Ishikawa (cell line): ENCODE measurements around the gene PLXNA2.

Experiments used
- CEBPB ChIP-seq: IDR thresholded peaks from 2 replicates; pipeline ENCODE4 v1.6.1; 2012
- CREB1 ChIP-seq: IDR thresholded peaks from 2 replicates; pipeline ENCODE4 v1.6.1; 2012; ENCODE audit warnings: low read depth
- EGR1 ChIP-seq: IDR thresholded peaks from 2 replicates; pipeline ENCODE4 v1.6.1; 2012
- EP300 ChIP-seq: IDR thresholded peaks from 2 replicates; pipeline ENCODE4 v1.6.1; 2012; ENCODE audit warnings: borderline replicate concordance
- FOXM1 ChIP-seq: IDR thresholded peaks from 2 replicates; pipeline ENCODE4 v1.6.1; 2012; ENCODE audit warnings: low read depth, borderline replicate concordance
- NFIC ChIP-seq: IDR thresholded peaks from 2 replicates; pipeline ENCODE4 v1.6.1; 2012
- RAD21 ChIP-seq: IDR thresholded peaks from 2 replicates; pipeline ENCODE4 v1.6.1; 2012; ENCODE audit warnings: low read depth
- REST ChIP-seq: IDR thresholded peaks from 2 replicates; pipeline ENCODE4 v1.6.1; 2012; ENCODE audit warnings: low read depth, mild to moderate bottlenecking
- TAF1 ChIP-seq: IDR thresholded peaks from 2 replicates; pipeline ENCODE4 v1.6.1; 2012; ENCODE audit warnings: low read depth, mild to moderate bottlenecking
- TCF12 ChIP-seq: IDR thresholded peaks from 2 replicates; pipeline ENCODE4 v1.6.1; 2012; ENCODE audit warnings: low read depth
- TEAD4 ChIP-seq: IDR thresholded peaks from 2 replicates; pipeline ENCODE4 v1.6.1; 2012
- YY1 ChIP-seq: IDR thresholded peaks from 2 replicates; pipeline ENCODE4 v1.6.1; 2012; ENCODE audit warnings: low read depth
- ZBTB7A ChIP-seq: IDR thresholded peaks from 2 replicates; pipeline ENCODE4 v1.6.1; 2012; ENCODE audit warnings: low read depth
- TF ChIP-seq, protein P1 (sequence below): IDR thresholded peaks from 2 replicates; pipeline ENCODE4 v1.6.1; 2012
- TF ChIP-seq, protein P2 (sequence below): IDR thresholded peaks from 2 replicates; pipeline ENCODE4 v1.6.1; 2012

PLXNA2 gene

GRCh38 chr1:208288495-208288894 is 44.3 kb upstream of the PLXNA2 start:
- no peak for TF ChIP-seq FOXM1
- no peak for TF ChIP-seq EGR1
- TF ChIP-seq, protein P1, sequence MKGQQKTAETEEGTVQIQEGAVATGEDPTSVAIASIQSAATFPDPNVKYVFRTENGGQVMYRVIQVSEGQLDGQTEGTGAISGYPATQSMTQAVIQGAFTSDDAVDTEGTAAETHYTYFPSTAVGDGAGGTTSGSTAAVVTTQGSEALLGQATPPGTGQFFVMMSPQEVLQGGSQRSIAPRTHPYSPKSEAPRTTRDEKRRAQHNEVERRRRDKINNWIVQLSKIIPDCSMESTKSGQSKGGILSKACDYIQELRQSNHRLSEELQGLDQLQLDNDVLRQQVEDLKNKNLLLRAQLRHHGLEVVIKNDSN, result no peak
- no peak for TF ChIP-seq TEAD4
- TF ChIP-seq, protein P2, sequence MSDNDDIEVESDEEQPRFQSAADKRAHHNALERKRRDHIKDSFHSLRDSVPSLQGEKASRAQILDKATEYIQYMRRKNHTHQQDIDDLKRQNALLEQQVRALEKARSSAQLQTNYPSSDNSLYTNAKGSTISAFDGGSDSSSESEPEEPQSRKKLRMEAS, result no peak
- TF ChIP-seq RAD21, result no peak
- TF ChIP-seq NFIC, result no peak
- TF ChIP-seq ZBTB7A, result no peak
- no peak for TF ChIP-seq TCF12
- TF ChIP-seq EP300, result no peak
- TF ChIP-seq CEBPB, result no peak
- no peak for TF ChIP-seq YY1
- TF ChIP-seq TAF1, result no peak
- no peak for TF ChIP-seq REST
- TF ChIP-seq CREB1, result no peak

GRCh38 chr1:208280681-208281450 is 36.7 kb upstream of the PLXNA2 start:
- no peak for TF ChIP-seq TAF1
- no peak for TF ChIP-seq FOXM1
- TF ChIP-seq YY1, result no peak
- no peak for TF ChIP-seq EP300
- TF ChIP-seq ZBTB7A, result no peak
- no peak for TF ChIP-seq TCF12
- TF ChIP-seq TEAD4, result no peak
- TF ChIP-seq CREB1, result no peak
- no peak for TF ChIP-seq RAD21
- TF ChIP-seq EGR1, result no peak
- TF ChIP-seq REST, result no peak
- TF ChIP-seq CEBPB, result no peak
- TF ChIP-seq, protein P2, result no peak
- TF ChIP-seq, protein P1, result no peak
- TF ChIP-seq NFIC, result no peak

- TF ChIP-seq EP300 (no peak), EGR1 (no peak), TAF1 (no peak), CREB1 (no peak), FOXM1 (no peak), ZBTB7A (no peak), CEBPB (no peak), TCF12 (no peak)
- TF ChIP-seq, protein P2, result no peak
- TF ChIP-seq, protein P1, result no peak
Observed at GRCh38 chr1:208279826-208280588, 35.8 kb upstream of the PLXNA2 start.

GRCh38 chr1:208278638-208279037 is 34.5 kb upstream of the PLXNA2 start:
- TF ChIP-seq CEBPB (no peak), TCF12 (no peak), ZBTB7A (no peak), TAF1 (no peak), YY1 (no peak), EP300 (no peak)
- TF ChIP-seq, protein P1, result no peak
- TF ChIP-seq, protein P2, result no peak
